SIG-M5 treated with dmso at 0.1 percent for 504 hours (cell line): ENCODE data around the gene AKR1B1.

Experiments
- DNase-seq: peaks from one replicate; lab custom pipeline; 2025; ENCODE audit not compliant: unreplicated experiment; lab: John Stamatoyannopoulos, UW

The AKR1B1 gene

GRCh38 chr7:134446446-134446845, 12.5 kb downstream of the AKR1B1 start:
- DNase-seq = no peak

DNA sequence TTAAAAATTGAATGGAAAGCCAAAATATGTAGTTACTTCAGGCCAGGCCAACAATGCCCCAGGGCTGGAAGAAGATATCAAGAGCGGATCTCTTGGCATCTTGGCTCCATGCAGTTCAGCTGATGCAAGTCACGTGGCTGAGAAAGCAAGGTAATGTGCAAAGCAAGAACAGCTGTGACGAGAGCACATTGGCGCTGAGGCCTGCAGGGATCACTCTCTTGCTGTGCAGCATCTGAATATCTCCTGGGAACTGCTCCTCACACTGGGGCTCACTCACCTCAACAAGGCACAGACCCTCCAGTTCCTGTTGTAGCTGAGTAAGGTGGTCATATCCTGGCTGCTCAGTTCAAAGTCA, 14.0 kb downstream of the AKR1B1 start:
- DNase-seq = no peak

DNA sequence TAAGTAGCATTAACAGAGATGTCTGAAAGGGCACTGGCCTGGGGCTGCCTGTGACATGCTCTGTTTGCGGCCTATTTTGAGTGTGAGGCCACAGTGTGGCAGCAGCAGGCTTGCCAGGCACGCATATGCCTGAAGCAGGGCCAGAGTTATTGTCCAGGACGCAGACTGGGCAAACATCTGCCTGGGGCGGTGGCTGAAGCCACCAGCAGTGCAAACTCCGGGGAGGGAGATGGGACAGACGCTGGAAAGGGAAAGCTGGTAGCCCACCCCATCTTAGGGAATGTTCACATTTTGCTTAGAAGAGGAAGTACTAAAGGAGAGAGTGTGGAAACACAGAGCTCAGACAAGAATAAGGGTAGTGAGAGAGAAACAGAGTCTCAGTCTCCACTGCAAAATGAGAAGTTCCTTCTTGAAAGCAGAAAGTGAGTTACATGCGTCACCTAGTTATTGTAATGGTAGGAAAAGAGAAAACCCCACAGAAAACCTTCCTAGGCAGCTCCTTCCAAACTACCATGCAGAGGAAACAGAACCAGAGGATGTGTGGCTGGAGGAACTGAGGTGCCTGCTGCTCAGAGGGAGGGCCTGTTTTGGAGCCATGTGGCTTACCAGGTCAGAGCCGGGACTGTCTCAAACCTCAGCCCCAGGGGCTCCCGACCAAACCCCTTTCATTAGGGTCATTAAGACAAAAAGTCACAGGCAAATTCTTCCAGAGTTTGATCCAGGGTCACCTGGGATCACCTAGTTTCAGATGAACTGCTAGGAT, 14.5 kb downstream of the AKR1B1 start:
- DNase-seq = peak; percentile 56

DNA sequence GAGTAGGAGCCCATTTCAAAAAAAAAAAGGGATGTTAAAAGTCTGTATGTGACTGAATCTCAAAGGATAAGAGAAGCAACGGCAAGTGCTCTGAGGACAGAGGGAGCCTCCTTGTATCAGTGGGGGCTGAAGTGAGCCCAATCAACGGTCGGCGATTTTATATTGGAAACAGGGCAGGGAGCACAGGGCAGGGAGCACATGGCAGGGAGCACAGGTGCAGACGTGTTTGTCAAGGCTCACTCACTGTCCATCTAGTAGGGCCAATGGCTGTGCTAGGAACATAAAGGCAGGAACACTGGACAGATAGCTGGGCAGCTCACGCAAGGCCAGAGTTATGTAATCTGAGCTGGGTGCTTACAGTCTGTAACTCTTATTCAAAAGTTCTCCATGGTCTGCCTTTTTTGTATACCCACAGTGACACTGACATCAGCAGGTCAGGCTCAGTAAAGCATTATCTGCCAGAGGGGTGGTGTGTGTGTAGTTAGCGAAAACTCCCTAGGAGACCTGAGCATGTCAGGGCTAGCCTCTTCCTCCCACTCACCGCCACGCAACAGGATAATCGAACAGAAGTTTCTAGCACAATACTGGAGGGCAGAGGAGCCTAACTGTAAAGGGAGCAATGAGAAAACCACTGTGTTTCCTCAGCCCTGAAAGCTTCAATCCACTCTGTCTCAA, 15.4 kb downstream of the AKR1B1 start:
- DNase-seq = no peak

GRCh38 chr7:134442441-134443220, 16.3 kb downstream of the AKR1B1 start:
- DNase-seq = no peak

DNA sequence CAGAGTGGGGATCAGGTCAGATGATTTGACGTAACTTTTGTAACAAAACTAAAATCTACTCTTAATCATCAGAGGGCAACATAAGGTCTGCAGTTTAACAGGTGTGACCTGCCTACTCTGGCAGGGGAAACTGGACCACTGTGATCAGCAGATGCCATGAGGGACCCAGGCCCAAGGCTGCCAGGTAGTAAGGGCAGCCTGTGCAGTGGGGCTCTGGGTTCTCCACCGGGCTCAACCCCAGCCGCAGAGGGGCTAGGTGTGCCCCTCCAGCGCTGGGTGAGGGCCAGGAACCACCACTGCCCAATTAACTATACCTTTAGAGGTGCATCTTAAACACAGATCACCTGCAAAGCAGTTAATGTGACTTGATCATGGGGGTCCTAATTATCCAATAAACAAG, 17.6 kb downstream of the AKR1B1 start:
- no peak for DNase-seq

GRCh38 chr7:134440476-134440875, 18.4 kb downstream of the AKR1B1 start:
- DNase-seq = no peak

DNA sequence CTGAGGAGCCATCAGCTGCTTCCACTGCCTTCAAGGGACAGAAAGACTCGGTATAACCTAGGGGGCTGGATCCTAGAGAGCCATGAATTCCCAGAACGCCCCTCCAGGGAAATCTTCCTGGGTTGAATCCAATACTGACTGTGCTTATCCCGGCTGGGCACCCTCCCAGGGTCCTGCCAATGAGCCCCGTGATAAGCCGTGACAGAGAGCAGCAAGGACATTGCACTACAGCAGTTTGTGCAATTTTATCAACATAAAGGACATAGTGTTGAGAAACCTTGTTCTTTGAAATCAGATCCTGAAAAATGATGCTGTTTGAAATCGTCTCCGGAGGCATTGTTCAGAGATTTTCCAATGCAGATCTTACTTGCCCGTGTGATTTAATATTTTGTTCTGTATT, 18.8 kb downstream of the AKR1B1 start:
- DNase-seq = no peak

GRCh38 chr7:134438946-134439345, 20.0 kb downstream of the AKR1B1 start:
- no peak for DNase-seq

DNA sequence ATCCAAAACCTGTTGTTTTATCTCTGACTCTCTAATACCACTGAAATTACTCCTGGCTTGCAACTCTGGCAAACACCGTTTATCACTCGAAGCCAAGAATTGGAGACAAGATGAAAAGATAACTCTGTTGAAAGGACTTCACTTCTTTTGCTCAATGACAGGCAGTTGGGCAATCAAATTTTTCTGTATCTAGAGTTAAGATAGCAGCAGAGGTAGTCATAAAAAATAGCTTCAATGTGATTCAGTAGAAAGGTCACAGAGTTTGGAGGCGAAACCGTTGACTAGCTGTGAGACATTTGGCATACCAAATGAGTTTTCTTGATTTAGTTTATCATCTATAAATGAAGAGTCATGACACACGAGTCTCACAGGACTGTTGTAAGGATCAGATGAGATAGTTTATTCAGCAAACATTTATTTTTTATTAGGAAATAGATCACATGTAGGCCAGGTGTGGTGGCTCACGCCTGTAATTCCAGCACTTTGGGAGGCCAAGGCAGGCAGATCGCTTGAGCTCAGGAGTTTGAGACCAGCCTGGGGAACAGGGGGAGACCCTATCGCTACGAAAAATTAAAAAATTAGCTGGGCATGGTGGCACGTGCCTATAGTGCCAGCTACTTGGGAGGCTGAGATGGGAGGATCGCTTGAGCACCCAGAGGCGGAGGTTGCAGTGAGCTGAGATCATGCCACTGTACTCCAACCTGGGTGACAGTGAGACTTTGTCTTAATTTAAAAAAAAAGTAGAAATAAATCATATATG, 23.6 kb downstream of the AKR1B1 start:
- no peak for DNase-seq

DNA sequence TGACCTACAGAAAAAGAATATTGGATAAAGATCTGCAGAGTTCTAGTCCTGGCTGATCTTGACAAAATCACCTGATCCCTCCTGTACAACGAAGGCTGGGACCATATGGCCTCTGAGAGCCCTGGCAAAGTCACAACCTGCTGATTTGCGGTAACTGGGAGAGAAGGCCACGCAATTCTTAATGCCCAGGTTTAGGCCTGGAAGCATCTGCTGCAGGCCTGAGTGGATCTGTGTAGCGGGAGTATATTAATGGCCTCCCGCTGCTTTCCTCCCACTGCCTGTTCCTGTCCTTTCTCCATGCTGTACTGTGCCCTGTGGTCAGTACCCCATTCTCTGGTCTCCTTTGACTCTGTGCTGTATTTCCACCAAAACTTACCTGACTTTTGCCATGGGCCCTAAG, 24.2 kb downstream of the AKR1B1 start:
- no peak for DNase-seq

DNA sequence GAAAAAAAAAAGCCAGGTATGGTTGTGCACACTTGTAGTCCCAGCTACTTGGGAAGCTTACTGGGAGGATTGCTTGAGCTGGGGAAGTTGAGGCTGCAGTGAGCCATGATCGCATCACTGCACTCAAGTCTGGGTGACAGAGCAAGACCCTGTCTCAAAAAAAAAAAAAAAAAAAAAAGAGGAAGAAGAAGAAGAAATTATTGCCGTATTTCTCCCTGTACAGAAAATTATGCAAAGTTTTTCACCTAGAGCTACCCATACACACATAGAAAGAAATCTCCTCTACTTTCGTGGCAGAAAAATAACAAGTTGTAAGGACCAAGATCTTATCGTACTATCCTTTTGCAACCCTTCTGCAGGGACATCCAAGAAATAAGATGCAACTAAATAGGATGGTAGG, 25.5 kb downstream of the AKR1B1 start:
- DNase-seq = no peak

DNA sequence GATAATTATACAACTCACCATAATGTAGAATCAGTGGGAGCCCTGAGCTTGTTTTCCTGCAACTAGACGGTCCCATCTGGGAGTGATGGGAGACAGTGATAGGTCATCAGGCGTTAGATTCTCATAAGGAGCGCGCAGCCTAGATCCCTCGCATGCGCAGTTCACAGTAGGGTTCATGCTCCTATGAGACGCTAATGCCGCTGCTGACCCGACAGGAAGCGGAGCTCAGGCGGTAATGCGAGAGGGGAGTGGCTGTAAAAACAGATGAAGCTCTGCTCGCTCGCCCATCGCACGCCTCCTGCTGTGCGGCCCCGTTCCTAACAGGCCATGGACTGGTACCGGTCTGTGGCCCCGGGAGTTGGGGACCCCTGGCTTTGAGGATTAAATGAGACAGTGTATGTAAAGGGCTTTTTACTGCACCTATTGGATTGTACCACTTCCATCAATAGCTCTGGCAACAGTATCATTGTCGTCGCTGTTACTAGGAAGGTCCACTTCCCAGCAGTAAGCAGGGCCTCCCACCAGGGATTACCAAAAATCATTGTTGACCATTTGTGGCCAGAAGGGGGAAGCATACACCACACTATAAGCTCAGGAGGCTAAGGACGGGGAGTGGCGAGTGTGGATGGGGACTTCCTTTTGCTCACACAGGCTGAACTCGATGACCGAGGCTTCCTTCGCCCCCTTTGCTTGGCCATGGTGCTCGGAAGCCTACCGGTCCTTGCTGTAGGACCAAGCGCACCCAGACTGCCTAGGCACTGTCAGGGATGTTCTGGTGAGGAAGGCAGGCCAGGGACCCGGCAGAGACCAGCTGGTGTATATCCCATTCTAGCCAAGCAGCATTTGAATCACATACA, 26.4 kb downstream of the AKR1B1 start:
- DNase-seq = peak; percentile 79

DNA sequence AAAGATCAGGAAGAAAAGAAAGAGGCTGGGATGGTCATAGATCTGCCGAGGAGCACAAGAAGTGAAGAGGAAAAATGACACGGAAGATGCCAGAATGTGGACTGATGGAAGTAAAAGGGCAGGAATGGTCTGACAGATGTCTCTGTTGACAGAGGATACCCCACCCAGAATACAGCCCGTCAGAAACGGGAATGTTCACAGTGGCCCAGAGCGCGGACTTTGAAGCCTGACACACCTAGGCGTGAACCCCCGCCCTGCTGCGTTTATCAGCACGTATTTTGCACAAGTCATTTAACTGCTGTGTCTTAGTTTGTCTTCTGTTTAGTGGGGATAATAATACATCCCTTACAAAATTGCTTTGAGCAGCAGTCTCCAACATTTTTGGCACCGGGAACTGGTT, 27.1 kb downstream of the AKR1B1 start:
- no peak for DNase-seq

DNA sequence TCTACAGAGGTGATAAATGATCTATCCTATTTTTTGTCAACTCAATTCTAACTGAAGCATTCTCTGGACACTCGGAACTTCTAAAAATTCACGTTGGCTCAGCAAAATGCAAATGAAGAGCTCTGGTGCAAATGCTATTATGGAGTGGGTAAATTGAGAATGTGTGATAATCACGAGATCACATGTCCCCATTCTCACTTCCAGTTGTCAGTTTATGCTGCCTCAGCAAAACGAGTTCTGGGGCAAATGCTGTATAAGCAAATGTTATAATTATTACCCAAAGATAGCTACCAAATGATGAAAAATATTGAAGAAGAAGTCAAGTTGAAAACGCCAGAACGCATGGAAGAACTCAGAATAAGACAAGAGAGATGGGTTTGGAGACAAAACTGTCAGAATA, 29.4 kb downstream of the AKR1B1 start:
- DNase-seq = no peak

GRCh38 chr7:134428942-134429341, 30.0 kb downstream of the AKR1B1 start:
- no peak for DNase-seq

GRCh38 chr7:134427896-134428295, 31.0 kb downstream of the AKR1B1 start:
- DNase-seq = no peak

DNA sequence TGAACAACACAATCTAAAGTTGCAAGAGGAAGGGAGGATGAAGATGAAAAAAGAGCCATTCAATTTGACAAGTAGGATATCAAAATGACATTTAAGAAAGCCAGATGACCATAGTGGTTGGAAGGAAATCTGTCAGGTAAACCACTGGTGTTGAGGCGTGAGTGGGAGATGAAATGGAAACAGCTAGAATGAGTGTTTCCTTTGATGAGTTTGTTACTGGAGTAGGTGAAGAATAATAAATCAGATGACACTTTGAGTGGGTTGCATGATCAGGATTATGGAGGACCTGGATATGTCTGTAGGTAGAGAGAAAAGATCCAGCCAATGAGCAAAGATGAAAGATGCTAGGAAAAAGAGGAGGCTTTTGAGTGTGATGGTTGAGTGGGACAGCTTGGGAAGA, 33.1 kb downstream of the AKR1B1 start:
- no peak for DNase-seq

DNA sequence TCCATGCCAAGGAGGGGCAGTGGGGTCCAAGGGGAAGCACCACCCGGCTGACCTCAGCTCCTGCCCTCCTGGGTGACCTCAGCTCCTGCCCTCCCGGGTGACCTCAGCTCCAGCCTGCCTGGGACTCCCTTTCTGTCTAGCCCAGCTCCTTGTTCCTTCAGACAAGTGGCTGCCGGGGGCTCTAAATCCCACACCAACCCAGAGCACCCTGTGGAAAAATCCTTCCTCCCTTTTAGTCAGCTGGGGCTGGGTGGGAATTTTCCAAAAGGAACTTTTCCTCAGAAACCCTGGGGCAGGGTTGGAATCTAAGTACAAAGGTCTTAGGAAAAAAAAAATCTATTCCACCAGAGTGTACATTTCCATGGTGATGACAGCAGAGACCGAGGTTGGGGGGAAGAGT, 36.3 kb downstream of the AKR1B1 start:
- DNase-seq = no peak

DNA sequence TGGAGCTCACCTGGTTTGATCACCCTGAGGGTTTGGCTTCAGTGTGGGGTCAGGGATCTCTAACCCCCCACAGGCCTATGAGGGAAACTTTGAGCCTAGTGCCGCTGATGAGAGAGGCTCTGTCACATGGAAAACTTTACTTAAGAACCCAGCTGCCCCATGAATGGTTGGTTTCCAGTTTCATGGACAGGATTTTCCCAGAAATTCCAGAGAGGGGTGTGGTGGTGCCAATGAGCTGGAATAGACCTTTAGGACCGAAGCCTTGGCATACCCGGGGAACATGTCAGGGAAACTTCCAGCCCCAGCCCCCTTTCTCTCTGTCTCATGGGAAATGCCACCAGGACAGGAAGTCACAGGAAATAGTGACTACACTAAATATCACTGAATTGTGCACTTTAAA, 36.9 kb downstream of the AKR1B1 start:
- no peak for DNase-seq
